Measurements from ENCODE around the gene ZBTB20. TPM values are rescaled to one million over a fixed set of nuclear protein-coding genes. Genes with fewer than 3 reads are reported as not detected.

ZBTB20 gene
- total RNA-seq, 1 experiment from 2014 or later, result 3.7 TPM

- peak; percentile 46 for DNase-seq
- no peaks in the 10 kb centered on the region for H3K36me3 ChIP-seq (ENCODE audit: low read depth, low read length)
- no peak overlapping the region for H3K4me3 ChIP-seq (ENCODE audit: low read length)
- peaks cover 17% of the 10 kb centered on the region for H3K4me1 ChIP-seq (ENCODE audit: insufficient read depth, low read length)
- TF ChIP-seq, protein P1, sequence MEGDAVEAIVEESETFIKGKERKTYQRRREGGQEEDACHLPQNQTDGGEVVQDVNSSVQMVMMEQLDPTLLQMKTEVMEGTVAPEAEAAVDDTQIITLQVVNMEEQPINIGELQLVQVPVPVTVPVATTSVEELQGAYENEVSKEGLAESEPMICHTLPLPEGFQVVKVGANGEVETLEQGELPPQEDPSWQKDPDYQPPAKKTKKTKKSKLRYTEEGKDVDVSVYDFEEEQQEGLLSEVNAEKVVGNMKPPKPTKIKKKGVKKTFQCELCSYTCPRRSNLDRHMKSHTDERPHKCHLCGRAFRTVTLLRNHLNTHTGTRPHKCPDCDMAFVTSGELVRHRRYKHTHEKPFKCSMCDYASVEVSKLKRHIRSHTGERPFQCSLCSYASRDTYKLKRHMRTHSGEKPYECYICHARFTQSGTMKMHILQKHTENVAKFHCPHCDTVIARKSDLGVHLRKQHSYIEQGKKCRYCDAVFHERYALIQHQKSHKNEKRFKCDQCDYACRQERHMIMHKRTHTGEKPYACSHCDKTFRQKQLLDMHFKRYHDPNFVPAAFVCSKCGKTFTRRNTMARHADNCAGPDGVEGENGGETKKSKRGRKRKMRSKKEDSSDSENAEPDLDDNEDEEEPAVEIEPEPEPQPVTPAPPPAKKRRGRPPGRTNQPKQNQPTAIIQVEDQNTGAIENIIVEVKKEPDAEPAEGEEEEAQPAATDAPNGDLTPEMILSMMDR (conservative IDR thresholded peaks at IDR 0.05; ENCODE audit: low read depth, low read length), result no peak
- TF ChIP-seq EZH2phosphoT487 (IDR thresholded peaks at IDR 0.05; ENCODE audit: borderline replicate concordance, low read length), result no peak
- intact Hi-C loops (cut with micrococcal nuclease), result loop anchor here (5.0 kb wide), 1 partner anchor 144 kb away; no protein-coding TSS in a partner anchor
- CTCF ChIA-PET, result no interaction called here
- no peaks in the 10 kb centered on the region for H3K27me3 ChIP-seq (ENCODE audit: low read length)
- H3K4me2 ChIP-seq (ENCODE audit: low read length), result no peak overlapping the region
- H3K27ac ChIP-seq (ENCODE audit: low read length), result peak overlapping the region; percentile 29
- POLR2A ChIA-PET (ENCODE audit: unreplicated experiment), result no interaction called here
- H2AFZ ChIP-seq (ENCODE audit: low read length), result no peak overlapping the region
- H3K9ac ChIP-seq (ENCODE audit: low read length), result no peak overlapping the region
- H3K9me3 ChIP-seq (ENCODE audit: low read length), result no peaks in the 10 kb centered on the region
- ATAC-seq, result peak; percentile 71
- H3K79me2 ChIP-seq (ENCODE audit: low read length), result no peaks in the 10 kb centered on the region
- no peaks in the 10 kb centered on the region for H4K20me1 ChIP-seq (ENCODE audit: low read length)
- H3F3A ChIP-seq (ENCODE audit: low read length, unreplicated experiment), result no peaks in the 10 kb centered on the region
- BruUV-seq (replicated peaks), result no TSS peak
- no peaks in the 10 kb centered on the region for H3K9me2 ChIP-seq (replicated peaks; ENCODE audit: low read length)
Observed at GRCh38 chr3:114878114-114878839, 268.8 kb downstream of the ZBTB20 start.

GRCh38 chr3:114877378-114878113 is 269.5 kb downstream of the ZBTB20 start:
- Histone ChIP-seq H3K27ac (ENCODE audit: low read length) (no peak overlapping the region), H3K9ac (ENCODE audit: low read length) (no peak overlapping the region), H3K4me3 (ENCODE audit: low read length) (no peak overlapping the region), H3K9me3 (ENCODE audit: low read length) (no peaks in the 10 kb centered on the region), H3K79me2 (ENCODE audit: low read length) (no peaks in the 10 kb centered on the region), H3F3A (ENCODE audit: low read length, unreplicated experiment) (no peaks in the 10 kb centered on the region), H3K4me1 (ENCODE audit: insufficient read depth, low read length) (peaks cover 17% of the 10 kb centered on the region), H3K27me3 (ENCODE audit: low read length) (no peaks in the 10 kb centered on the region), H2AFZ (ENCODE audit: low read length) (no peak overlapping the region), H3K9me2 (replicated peaks; ENCODE audit: low read length) (no peaks in the 10 kb centered on the region), H3K36me3 (ENCODE audit: low read depth, low read length) (no peaks in the 10 kb centered on the region), H4K20me1 (ENCODE audit: low read length) (no peaks in the 10 kb centered on the region), H3K4me2 (ENCODE audit: low read length) (no peak overlapping the region)
- ATAC-seq (no peak), DNase-seq (no peak)
- intact Hi-C loops (cut with micrococcal nuclease), result loop anchor here (5.0 kb wide), 1 partner anchor 145 kb away; no protein-coding TSS in a partner anchor
- ChIA-PET CTCF (no interaction called here), POLR2A (ENCODE audit: unreplicated experiment) (no interaction called here)
- TF ChIP-seq EZH2phosphoT487 (IDR thresholded peaks at IDR 0.05; ENCODE audit: borderline replicate concordance, low read length) (no peak), EZH2 (IDR thresholded peaks at IDR 0.05; ENCODE audit: low read length, unreplicated experiment) (no peak)
- TF ChIP-seq, protein P1 (conservative IDR thresholded peaks at IDR 0.05; ENCODE audit: low read depth, low read length), result no peak
- no TSS peak for BruUV-seq (replicated peaks)

GRCh38 chr3:114874522-114874971 is 272.5 kb downstream of the ZBTB20 start:
- ATAC-seq (no peak), DNase-seq (no peak)
- ChIA-PET CTCF (no interaction called here), POLR2A (ENCODE audit: unreplicated experiment) (interaction anchor here (0.7 kb wide), 1 partner anchor 423 kb away, joined by 3 read pairs; no protein-coding TSS in a partner anchor)
- no peaks in the 10 kb centered on the region for H3K27me3 ChIP-seq (ENCODE audit: low read length)
- H2AFZ ChIP-seq (ENCODE audit: low read length), result no peak overlapping the region
- H3K9ac ChIP-seq (ENCODE audit: low read length), result no peak overlapping the region
- no peak overlapping the region for H3K4me3 ChIP-seq (ENCODE audit: low read length)
- no peaks in the 10 kb centered on the region for H3K9me2 ChIP-seq (replicated peaks; ENCODE audit: low read length)
- no peaks in the 10 kb centered on the region for H3K36me3 ChIP-seq (ENCODE audit: low read depth, low read length)
- no peaks in the 10 kb centered on the region for H4K20me1 ChIP-seq (ENCODE audit: low read length)
- intact Hi-C loops (cut with micrococcal nuclease), result no loop called here
- no TSS peak for BruUV-seq (replicated peaks)
- H3K4me2 ChIP-seq (ENCODE audit: low read length), result no peak overlapping the region
- no peaks in the 10 kb centered on the region for H3K79me2 ChIP-seq (ENCODE audit: low read length)
- peaks cover 11% of the 10 kb centered on the region for H3K4me1 ChIP-seq (ENCODE audit: insufficient read depth, low read length)
- H3K9me3 ChIP-seq (ENCODE audit: low read length), result no peaks in the 10 kb centered on the region
- H3F3A ChIP-seq (ENCODE audit: low read length, unreplicated experiment), result no peaks in the 10 kb centered on the region
- TF ChIP-seq, protein P1 (conservative IDR thresholded peaks at IDR 0.05; ENCODE audit: low read depth, low read length), result no peak
- no peak for TF ChIP-seq EZH2 (IDR thresholded peaks at IDR 0.05; ENCODE audit: low read length, unreplicated experiment)
- no peak for TF ChIP-seq EZH2phosphoT487 (IDR thresholded peaks at IDR 0.05; ENCODE audit: borderline replicate concordance, low read length)
- H3K27ac ChIP-seq (ENCODE audit: low read length), result no peak overlapping the region

All from PC-3 (cell line).